Stimulated activated CD4-positive, alpha-beta T cell treated with anti-CD3 and anti-CD28 coated beads, TNF-alpha, amount 100 ng/mL, for 1 hour (primary cell): ENCODE measurements around the gene ADCY5.

Experiments used
- DNase-seq, 3 donors: peaks; one replicate each; pipeline ENCODE4 v3.0.0-alpha.2; 2020; ENCODE audit warnings: low read depth in 3 of 3, low spot score in 1 of 3

The ADCY5 gene

DNA sequence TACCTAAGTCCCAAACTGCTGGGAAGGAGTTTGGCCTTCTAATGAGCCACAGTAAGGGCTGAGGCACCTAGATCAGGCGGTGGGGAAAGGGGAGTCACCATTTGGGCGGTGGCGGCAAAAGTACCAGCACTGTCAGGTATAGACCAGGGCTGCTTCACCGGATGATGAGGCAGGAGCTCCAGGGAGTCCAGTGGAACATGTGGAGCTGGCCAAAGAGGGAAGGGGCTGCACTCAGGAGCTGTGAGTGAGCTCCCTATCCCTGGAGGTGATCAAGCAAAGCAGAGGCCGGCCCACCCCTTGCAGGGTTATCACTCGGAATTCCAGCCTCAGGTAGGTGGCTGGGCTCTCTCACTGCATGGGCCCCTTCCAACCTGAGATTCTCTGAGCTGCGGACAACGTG, 138.7 kb downstream of the ADCY5 start:
- DNase-seq = no peak

DNA sequence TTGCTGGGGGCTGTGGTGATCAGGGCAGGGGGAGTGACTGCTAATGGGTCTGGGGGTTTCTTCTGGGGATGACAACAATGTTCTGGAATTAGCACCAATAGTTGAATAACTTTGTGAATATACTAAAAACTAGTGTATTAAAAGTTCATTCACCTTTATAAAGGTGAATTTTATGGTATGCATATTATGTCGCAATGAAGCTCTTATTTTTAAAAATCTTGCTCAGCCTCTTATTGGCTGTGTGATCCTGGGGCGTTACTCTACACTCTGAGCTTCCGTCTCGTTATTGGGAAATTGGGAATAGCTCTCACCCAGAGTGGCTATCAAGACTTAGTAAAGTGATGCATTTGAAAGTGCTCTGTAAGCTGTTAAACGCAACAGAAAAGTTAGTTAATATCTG, 141.8 kb downstream of the ADCY5 start:
- no peak for DNase-seq

DNA sequence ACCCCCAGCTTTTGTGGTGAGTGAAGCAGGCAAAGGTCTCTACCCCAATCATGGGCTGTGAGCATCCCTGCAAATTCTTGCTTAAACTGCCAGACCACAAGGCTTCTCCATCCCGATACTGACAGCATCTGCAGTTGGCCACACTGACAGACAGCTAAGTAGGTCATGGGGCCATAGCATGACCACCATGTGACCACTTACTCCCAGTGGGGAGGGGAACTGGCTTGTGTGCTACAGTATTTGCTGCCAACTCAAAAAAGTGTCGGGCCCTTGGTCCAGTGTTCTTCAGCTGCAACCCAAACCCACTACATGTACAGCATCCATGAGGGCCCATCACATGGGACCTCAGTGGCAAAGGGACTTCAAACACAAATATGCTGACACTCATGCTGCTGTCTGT, 143.7 kb downstream of the ADCY5 start:
- no peak for DNase-seq

DNA sequence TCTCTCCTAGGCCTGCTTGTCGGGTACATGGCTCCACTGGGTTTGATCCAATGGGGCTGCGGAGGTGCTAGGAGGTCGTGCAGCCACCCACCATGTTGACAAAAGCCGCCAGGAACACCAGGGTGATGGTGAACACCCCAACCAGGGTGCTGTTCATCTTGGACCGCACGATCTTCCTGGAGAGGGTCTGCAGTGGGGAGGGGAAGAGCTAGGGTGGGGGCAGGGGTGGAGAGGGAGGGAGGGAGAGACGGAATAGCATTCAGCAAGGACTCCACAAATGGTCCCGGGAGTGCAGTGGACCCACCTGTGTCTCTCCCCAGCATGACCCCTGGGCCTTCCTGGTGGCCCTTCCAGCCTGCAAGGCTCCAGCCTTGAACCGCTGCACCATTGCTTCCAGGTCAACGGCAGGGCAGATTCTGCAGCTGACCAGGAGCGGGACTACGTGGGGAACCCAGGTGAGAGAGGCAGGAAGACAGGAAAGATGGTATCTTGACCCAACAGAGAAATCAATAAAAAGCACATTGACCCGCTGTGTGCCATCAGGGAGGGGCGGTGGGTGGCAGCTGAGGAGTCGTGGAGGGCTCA, 144.8 kb downstream of the ADCY5 start:
- DNase-seq = no peak

DNA sequence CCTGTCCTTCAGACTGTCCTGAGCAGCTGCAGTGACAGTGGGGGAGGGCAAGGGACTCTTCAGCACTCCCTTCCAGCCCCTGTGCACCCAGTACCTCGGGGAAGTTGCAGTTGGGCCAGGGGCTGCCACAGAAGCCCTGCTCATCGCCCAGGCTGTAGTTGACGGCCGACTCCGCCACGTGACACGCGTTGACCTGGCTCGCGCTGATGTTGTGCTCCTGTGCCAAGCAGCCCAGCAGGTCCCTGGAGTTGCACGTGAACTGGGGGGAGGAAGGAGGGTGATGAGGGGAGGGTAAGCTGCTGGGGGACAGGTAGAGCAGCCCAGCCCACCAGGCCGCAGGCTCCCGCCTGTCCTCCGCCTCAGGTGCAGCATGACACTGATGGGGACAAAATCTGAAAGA, 145.9 kb downstream of the ADCY5 start:
- no peak for DNase-seq

DNA sequence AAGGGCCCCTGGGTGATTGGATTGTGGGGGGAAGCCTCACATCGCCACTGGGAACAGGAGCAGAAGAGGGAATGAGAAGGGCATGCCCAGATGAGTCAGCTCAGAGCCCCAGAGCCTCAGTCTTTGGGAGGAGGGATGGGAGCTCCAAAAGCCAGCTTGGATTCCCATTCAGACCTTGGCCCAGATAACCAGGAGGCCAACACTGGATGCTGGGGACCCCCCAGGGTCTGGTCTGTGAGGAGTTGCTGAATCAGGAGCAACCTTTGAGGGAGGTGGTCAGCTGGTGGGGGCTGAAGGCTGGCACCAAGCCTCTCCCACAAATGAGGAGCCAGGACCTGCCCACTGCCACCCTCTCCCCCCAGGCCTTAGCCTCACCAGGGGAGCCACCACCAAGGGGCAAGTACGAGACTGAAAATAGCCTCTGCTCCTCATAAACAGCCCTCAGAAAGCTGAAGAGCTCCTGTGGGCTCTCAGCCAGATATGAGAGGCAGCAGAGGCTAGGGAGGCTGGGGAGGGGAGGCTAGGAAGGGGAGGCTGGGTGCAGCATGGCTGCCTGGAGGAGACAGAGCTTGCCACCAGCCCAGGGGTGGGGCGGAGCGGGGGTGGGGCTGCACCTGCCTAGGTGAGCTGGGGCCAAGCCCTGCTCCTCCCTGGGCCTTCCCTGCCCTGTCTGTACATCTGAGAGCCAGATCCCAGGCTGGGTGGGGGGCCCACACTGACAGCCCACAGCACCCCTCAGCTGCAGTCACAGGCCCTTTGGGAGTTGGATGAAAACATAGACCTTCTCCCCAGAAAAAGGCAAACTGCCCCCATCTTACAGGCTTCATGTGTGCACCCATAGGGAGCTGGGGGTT, 147.3 kb downstream of the ADCY5 start:
- no peak for DNase-seq

DNA sequence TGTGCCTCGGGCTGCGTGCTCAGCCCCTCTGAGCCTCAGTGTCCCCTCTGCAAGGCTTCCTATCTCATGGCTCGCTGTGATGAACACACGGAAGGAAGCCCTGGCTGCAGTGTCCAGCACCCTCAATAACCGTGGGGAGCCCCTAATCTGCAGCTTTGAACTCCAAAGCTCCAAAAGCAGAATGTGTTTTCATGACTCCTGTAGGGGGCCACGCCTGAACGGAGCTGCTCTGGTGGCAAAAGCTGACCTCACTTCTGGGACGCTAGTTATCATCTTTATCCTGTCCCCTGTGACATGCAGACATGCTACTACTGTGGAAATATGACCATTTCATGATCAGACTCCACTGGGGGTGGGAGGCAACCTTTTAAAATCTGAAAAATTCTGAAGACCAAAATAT, 148.3 kb downstream of the ADCY5 start:
- DNase-seq = no peak

DNA sequence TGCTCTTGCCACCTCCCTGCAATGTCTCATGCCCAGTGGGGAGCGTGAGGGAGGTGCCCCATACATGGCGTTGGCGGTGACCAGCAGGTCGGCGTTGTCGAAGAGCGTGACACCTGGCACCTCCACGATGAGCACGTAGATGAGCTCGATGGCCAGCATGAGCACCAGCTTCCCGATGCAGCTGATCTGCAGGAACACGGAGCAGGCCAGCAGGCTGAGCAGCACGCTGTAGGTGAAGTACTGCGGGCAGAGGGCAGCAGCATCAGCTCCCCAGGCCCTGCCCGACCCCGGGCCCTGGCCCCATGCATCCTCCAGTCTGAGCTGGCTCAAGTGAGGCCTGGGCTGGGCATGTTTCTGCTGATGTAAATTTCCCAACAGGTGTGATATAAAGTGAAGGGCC, 148.8 kb downstream of the ADCY5 start:
- no peak for DNase-seq

DNA sequence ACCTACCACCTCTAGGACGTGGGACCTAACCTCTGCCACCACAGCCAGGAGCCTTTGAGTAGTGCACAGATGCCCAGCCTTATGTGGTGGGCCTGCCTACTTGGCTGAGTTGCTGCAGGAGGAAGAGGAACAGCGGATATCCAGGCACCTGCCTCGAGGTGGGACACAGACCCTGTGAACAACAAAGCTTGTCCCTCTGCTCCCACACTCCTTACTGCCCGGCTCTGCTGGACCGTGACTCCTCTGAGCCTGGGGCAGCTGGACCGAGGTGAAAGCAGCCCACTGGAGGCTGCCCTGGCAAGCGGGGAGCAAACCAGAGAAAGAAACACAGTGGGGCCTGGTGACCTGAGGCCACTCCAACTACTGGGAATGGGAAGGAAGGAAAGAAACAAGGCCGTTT, 149.3 kb downstream of the ADCY5 start:
- DNase-seq = no peak

DNA sequence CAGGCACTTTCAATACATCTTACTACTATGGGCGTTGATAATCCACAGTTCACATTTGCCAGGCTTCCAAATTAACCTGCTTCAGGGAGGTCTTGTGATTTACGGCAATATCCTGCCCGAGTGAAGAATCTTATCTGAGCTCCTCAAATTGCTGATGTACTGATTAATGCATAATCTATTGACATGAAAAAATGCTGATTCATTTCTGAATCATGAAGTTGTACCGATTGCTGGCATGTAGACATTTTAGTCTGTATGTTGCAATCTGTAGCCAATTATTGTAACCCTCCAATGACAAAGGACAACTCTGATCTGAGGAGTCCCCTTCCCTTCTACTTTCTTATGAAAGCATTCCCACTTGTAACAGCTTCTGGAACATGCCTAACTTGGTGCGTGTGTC, 150.0 kb downstream of the ADCY5 start:
- no peak for DNase-seq

DNA sequence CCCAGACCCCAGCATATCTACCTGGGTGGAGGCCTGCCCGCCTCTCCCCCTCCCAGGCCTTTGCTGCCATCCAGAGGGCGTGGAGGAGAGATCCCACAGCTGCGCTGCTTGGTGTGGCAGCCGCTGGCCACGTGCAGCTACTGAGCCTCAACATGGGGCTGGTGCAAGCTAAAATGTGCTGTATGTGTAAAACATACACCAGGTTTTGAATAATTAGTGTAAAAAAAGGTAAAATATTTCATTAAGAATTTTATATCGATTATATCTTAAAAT, 151.3 kb downstream of the ADCY5 start:
- DNase-seq = no peak

DNA sequence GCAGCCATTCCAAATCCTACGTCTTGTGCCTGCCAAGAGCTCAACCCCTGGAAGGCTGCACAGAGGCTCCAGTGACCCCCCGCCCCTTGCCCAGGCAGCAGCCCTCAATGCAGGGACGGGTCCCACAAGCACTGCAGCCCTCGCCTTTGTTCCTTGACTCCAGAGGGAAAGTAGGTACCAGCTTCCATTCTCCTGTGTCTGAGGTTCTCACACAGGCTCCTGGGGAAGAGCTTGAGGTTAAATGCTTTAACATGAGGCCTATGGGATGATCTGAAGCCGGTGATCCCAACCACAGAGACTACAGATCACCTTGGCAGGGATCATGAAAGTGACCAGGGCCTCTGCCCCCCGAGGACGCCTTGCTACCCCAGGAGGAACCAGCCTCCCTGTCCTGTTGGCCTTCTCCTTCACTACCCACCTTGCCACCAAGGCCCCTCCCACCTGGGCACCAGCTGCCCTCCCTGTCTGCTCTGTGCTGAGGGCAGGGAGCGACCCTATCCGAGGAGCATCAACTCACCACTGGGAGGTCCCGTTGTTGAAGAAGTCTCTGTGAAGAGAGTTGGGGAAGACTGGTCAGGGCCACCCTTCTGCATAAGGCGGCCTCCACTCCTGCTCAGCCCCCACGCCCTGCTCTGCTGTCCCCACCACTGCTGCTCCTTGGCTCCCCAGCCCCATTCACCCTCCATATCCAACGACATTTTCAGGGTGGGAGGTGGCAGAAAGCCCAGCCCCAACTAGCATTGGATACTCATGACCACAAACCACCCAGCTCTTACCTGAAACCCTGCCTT, 151.9 kb downstream of the ADCY5 start:
- no peak for DNase-seq

DNA sequence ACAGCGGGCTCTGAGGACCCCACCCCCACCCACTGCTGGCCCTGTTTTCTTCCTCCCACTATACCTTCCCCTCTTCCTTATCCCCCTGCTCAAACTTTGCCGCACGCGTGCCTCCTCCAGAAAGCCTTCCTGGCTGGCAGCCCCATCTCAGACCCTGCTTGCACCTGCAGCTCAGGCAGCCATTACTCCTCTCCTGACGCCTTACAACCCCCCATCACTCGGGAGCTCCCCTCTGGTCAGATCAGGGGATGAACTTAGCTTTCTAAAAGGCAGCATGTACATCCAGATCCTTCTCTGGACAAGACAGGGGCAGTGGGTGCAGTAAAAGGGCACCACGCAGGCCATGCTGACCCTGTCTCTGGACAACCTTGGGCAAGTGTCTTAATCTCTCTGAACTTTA, 152.6 kb downstream of the ADCY5 start:
- no peak for DNase-seq

DNA sequence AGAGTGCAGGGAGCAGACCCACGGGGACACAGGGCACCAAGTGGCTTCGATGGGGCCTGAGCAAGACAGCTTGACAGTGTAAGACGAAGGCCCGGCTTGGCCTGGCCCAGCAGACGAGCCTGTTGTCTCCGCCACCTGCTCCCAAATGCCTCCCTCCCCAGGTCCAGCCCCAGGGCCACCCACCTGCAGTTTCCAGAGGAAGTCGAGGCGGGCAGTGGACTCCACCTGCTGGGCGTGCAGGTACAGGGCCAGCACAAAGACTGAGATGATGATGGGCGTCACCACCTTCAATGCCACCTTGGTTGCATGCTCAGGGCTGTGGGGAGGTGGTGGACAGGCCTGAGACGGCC, 153.0 kb downstream of the ADCY5 start:
- no peak for DNase-seq

DNA sequence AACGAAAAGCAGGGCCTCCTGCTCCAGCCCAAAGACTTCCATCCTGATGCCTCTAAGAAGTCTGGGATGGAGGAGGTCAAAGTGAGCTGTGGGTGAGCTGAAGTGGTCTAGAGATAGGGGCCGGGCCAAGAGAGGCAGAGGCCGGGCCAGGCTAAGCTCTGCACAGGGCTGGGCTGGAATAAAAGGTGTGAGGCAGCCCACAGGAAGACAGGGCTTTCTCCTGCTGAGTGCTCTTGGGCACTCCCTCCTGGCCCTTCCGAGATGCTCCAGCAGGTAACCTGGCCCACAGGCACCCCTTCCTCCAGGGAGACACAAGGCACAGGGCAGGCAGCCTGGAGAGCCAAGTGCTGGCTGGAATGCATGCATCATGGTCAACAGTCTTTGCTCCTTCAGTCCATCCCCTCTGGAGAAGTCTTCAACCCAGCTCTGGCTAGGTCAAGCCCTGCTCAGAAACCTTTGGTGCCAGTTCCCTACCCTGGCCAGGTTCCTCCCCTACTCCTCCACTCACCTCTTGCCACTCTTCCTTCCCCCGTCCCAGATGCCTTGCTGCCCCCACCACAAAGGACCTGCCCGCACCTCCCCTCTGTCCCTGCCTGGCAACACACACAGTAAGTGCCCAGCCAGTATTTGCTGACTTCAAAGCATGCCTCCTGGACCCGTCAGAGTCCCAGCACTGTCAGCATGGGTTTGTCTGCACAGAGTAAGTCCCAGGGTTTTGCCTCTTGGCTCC, 153.6 kb downstream of the ADCY5 start:
- DNase-seq = no peak

DNA sequence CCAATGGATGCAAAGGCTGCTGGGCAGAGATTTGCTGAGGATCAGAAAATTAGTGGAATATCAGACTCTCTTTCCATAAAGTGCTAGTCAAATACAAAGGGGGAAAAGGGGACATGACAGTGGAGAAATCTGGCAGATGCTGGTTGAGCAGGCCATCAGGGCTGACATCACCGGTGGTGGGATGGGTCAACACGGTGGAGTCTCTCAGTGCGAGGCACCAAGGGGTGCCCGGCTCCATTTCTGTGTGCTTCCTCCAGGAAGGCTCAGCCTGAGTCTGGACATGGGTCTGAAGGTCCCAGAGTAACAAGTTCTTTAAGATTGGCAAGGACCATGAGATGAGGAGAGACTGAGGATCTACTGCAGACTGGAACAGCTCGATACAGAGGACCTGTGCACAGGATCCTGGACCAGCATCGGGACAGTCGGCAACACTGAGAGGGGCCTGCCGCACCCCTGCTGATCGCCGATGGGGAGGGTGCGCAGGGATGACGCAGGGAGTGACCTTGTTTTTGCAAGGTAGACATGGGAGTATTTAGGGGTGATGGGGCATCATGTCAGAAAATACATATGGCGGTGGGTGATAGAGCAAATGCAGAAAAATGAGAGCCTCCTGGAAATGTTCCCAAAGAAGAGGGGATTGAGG, 154.5 kb downstream of the ADCY5 start:
- no peak for DNase-seq

DNA sequence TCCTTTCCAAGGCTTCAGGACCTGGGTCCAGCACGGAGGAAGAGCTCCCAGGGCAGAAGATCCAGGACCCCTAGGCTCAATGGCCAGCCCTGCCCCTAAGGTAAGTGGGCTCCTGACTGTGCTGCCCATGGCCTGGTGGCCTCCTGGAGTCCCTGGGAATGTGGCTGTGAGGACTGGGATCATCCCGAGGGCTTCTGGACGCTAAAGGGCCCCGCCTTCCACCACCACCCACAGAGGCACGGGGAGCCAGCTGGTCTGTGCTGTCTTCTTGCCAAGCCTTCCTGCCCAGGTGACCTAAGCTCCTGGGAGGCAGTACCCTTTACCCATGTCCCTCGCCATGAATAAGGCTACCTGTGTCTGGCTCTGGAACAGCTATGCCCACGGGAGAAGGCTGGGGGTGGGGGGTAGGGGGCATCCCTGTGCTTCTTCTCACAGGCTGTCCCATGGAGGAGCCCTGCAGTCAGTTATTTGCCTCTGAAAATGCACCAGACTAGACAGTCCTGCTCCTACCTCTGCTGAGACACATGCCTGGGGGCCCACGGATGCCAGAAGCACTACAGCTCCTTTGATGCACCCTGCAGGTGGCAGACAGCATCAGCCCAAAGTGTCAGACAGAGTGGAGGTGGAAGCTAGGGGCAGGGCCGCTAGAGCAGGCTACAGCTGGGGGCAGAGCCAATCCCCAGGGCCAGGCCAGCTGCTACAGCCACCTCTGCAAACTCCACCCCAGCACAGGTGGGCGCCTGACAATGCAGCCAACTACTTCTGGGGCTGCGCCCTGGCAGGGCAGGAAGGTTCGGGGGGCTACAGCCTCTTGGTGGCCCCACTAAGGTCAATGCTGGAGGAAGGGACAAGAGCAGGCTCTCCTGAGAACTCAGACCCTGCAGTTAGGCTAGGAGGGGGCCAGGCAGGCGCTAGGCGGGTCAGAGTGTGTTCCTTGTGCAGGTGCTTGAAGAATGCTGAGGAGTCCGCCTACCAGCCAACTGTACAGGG, 156.3 kb downstream of the ADCY5 start:
- DNase-seq = no peak

DNA sequence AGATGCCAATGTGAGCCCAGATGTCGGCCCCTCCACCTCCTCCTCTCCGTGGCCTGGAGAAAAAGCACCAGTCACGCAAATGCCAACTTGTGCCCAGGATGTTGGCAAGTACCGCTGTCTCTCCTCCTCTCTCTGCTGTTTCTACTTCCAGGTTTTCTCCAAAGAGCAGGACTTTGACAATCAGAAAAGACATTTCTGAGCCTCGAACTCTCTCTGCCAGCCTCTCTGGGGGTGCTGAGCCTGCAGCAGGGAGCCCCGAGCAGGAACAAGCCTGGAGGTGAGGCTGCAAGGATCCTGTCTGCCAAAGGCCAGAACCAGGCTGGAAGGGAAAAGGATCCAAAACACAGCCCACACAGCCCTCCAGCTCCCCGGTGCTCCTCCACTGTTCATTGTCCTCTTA, 157.5 kb downstream of the ADCY5 start:
- DNase-seq = no peak

DNA sequence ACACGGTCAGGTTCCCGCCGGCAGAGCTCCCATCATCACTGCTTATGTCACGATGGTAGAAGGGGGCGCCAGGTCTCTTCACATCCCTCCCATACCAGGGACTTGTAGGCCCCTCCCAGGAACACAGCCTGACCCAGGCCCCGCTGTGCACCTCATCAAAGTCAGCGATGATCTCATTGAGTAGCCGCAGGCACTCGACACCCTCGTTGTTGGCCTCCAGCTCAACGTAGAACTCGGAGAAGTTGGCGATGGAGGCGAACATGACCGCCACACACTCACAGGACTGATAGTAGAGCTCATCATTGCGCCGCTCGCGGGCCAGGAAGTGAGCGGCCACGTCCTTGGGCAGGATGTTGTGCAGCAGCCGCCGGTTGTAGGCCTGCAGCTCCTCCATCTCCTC, 157.9 kb downstream of the ADCY5 start:
- DNase-seq = no peak
